Endothelial cell of umbilical vein (primary cell): ENCODE data around the gene MMRN2.

Experiments used
- EZH2 ChIP-seq: IDR thresholded peaks from 2 replicates; pipeline ENCODE4 v1.6.1; 2012; ENCODE audit warnings: borderline replicate concordance, low read depth, mild to moderate bottlenecking, moderate library complexity, low read length, inconsistent platforms; ENCODE audit not compliant: severe bottlenecking
- GATA2 ChIP-seq: IDR thresholded peaks from 2 replicates; pipeline ENCODE4 v1.7.0; 2011; ENCODE audit warnings: low read depth, mild to moderate bottlenecking, moderate library complexity, mixed read lengths, low read length; ENCODE audit not compliant: insufficient read length, insufficient read depth
- POLR2A ChIP-seq: IDR thresholded peaks from 2 replicates; pipeline ENCODE4 v1.6.1; 2012; ENCODE audit warnings: low read depth, mild to moderate bottlenecking, control low read depth, low read length
- POLR2AphosphoS5 ChIP-seq: IDR thresholded peaks from 2 replicates; pipeline ENCODE4 v1.6.1; 2012; ENCODE audit warnings: low read depth, mild to moderate bottlenecking, control low read depth, low read length, moderate library complexity; ENCODE audit not compliant: insufficient read depth
- TF ChIP-seq, protein P1 (sequence below), 2 donors: IDR thresholded peaks; 1 replicate in 1 of 2; 2 replicates in 1 of 2; pipeline ENCODE4 v1.5.1; 2011; ENCODE audit warnings: low read length in 2 of 2, mild to moderate bottlenecking in 2 of 2, moderate library complexity in 2 of 2, control low read depth in 1 of 2, inconsistent platforms in 1 of 2, low read depth in 1 of 2; ENCODE audit not compliant: insufficient read depth in 1 of 2; ENCODE audit errors: extremely low read depth in 1 of 2

DNA sequence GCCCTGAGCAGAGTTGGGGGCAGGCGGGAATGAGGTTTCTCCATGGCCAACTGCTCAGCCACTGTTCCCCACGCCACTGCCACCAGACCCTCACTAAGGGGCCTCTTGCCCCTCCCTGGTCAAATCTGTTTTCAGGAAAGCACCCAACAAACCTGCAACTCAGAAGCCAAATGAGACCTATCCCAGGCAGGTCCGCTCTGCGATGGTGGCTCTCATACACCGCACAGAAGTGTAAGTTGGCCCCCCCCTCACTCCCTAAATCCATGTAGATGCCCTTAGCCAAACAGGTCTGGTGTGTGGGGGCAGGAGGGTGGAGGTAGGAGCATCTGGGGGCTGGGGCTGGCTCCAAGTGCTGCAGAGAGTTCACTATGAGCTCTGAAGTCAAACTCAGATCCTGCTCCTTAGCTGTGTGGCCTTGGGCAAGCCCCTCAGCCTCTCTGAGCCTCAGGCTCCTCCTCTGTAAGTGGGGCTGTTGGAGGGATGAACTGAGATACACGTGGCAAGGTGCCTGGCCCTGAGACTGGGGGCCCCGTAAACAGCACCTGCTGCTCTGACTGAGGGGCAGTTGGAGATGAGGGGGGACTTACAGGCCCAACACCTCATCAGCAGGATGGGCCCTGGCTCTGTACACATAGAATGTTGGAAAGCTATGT is 1.1 kb downstream of the MMRN2 start:
- TF ChIP-seq EZH2 (no peak), POLR2AphosphoS5 (peak; percentile 2), POLR2A (no peak), GATA2 (no peak)
- TF ChIP-seq, protein P1, sequence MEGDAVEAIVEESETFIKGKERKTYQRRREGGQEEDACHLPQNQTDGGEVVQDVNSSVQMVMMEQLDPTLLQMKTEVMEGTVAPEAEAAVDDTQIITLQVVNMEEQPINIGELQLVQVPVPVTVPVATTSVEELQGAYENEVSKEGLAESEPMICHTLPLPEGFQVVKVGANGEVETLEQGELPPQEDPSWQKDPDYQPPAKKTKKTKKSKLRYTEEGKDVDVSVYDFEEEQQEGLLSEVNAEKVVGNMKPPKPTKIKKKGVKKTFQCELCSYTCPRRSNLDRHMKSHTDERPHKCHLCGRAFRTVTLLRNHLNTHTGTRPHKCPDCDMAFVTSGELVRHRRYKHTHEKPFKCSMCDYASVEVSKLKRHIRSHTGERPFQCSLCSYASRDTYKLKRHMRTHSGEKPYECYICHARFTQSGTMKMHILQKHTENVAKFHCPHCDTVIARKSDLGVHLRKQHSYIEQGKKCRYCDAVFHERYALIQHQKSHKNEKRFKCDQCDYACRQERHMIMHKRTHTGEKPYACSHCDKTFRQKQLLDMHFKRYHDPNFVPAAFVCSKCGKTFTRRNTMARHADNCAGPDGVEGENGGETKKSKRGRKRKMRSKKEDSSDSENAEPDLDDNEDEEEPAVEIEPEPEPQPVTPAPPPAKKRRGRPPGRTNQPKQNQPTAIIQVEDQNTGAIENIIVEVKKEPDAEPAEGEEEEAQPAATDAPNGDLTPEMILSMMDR (IDR thresholded peaks at IDR 0.05; ENCODE audit: extremely low read depth in 1 of 2, insufficient read depth in 1 of 2, low read depth in 1 of 2, low read length in 2 of 2): no peak
